GM11168 (cell line): Measurements from ENCODE around the gene QPCTL.
"Not testable (repeated sequence)": the region's sequence is repeated elsewhere in the genome, so short reads cannot be mapped to it uniquely, and the experiment has no call there.

Experiments
- in situ Hi-C: fragments of 300-500 bp; cut with MboI; formaldehyde crosslinking; loops from one replicate; pipeline ENCODE4 v1.12.0; 2022; ENCODE audit warnings: low sequenced_read_pairs; ENCODE audit not compliant: unreplicated experiment

QPCTL gene

DNA sequence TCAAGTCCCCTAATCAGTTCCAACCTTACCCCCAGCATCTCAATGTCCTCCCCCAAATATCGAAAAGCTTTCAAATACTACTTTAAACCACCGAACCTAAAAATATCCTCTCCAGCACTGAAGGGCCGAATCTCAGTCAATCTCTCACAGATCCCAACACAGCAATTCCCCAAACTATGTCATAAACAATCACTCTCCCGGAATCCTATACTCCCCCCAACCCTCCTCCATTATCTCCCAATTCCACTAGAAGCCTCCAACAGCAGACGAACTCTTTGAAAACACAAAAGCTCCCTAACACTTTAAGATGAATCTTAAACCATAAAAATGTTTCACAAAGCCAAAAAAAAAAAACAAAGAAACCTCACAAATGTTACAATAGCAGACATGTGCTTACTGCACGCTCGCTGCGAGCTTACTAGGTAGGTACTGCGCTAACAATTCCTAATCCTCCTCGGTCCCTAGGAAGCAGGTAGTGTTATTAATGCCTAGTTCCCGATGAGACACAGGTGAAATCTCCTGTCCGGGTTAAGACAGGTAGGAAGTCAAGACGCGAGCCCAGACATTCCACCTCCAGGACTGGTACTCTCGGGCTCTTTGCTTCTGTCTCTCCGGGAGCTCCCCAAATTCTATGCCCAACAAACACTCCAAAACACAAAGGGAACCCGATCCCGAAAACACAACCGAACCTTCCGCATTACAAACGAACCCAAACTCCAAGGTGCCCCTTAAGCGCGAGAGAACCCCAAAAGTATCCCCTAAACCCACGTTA lies 24.1 kb downstream of the QPCTL start:
- in situ Hi-C loops = no loop called here

DNA sequence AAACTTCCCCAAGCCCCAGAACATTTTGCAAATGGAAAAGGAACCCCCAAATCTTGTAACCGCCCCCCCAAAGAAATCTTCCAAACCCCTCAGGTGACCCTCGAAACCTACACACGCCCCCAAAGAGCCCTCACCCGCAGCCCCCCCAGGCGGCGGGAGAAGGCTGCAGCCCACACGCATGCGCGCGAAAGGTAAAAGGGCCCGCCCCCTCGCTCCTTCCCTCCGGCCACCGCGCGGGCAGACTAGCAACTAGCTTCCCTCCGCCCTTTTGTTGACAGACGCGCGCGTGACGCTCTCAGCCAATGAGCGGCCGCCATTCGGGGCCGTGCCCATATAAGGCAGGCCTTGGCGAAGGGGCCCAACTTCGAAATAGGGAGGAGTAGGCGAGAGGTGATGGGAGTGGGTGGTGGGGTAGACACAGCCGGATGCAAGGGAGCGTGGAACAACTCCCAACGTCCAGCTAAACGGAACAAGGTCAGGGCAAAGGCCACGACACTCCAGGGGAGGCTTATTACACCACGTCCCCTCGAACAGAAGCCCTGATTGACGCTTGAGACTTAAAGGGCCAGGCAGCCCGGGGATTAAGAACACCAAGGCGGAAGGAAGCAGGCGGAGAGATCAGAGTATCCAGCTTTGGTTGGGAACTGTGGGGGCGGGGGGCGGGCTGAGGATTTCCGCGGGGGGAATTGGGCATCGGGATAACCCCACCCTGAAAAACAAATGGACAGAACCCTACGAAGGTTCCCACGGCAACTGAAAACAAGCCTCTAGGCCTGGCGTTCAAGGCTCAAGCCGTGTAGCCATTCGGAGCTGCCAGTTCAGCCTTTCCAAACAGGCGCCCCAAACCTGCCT lies 24.9 kb downstream of the QPCTL start:
- in situ Hi-C loops = no loop called here

DNA sequence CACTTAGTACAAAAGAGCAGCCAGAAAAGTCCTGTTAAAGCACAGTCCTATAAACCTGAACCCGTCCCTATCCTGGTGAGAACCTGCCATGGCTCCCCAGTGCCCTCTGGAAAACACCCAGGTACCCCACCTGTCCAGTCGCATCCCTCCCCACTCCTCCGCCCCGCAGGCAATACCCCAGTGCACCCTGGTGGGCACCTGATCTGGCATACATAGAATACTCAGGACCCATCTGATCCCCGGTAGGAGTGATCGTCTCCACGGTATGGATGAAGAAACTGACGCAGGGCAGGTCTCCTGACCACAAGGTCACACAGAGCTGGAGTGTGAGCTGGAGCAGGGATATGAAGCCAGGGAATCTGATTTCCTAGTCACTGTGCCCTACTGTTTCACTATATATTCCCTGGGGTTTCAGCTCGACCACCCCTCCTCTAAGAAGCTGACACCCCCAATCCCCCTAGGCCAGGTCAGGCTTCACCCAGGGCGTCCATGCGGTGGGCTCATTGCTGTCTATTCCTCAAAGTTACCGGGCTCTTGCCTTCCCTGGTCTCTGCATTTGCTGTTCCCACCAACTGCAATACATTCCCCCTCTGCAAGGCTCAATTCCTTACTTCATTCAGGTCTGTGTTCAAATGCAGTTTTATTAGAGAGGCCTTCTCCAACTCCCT lies 25.7 kb downstream of the QPCTL start:
- in situ Hi-C loops = no loop called here

DNA sequence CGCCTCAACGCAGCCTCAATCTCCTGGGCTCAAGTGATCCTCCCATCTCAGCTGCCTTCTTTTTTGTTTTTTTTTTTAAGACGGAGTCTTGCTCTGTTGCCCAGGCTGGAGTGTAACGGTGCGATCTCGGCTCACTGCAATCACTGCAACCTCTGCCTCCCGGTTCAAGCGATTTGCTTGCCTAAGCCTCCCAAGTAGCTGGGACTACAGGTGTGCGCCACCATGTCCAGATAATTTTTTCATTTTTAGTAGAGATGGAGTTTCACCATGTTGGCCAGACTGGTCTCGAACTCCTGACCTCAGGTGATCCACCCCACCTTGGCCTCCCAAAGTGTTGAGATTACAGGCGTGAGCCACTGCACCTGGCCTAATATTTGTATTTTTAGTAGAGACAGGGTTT lies 27.6 kb downstream of the QPCTL start:
- in situ Hi-C loops = not testable (repeated sequence)

DNA sequence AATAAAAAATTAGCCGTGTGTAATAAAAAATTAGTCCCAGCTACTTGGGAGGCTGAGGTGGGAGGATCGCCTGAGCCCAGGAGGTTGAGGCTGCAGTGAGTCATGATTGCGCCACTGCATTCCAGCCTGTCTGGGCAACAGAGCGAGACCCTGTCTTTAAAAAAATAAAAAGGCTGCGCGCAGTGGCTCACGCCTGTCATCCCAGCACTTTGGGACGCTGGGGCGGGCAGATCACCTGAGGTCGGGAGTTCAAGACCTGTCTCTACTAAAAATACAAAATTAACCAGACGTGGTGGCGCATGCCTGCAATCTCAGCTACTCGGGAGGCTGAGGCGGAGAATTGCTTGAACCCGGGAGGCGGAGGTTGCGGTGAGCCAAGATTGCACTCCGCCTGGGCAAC lies 36.2 kb downstream of the QPCTL start:
- in situ Hi-C loops = not testable (repeated sequence)

DNA sequence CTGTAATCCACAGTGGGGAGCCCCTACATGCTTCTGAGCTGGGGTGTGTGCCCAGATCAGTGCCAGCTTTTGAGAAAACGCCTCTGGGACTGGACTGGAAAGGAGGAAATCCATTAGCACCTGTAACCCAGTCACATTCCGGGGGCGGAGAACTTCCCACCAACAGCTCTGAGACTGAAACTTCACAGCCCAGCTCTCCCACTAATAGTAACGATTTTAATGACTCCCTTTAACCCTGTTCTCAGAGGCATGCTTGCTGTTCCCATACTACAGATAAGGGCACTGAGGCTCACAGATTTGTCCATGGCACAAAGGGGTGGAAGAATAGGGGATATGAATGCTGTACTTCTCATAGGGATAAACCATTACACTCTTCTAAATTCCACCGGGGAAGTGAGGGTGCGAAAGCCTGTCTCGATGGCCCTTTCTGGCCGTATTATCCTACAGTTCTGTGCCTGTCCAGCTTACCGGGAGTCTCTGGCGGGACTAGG lies 37.4 kb downstream of the QPCTL start:
- in situ Hi-C loops = no loop called here

DNA sequence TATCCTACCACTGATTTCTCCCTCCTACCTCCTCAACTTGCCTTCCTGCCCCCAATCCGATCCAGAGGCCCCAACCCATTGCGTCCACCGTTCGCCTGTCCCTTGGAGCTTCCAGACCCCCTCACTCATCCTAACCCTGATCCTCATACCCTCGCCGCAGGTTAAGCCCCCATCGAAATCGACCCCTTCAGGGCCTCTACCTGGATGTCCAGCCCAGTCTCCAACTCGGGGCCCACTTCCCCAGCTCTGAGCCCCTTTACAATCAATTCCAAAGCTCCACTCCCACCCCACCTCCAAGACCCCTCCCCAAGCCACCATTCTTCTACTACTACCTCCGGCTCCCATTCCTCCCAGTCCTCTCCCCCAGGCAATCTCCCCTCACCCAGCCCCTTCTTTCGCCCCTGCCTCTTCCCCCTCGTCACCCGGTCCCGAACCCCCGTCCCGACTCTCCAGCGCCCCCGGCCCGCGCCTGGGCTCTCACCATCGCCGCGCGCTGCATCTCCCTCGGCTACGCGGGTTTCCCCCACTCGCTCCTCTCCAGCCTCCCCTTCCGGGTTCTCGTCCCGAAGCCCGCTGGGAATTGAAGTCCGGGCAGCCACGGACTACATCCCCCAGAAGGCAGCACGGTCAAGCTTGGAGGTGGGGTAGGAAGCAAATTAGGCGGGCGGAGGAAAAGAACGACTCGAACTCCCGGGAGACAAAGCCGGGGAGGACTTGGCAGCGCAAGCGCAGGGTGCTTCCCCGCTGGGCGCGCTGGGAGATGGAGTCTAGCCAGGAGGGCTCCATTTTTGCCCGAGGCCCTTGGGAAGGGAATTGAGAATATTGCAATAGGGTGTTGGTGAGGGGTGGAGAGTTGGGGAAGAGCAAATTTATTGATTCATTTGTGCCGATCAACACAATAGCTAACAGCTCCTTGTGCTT lies 38.2 kb downstream of the QPCTL start, which contains the start of gene FBXO46:
Gene FBXO46, minus strand, starts transcription at position 529 of the 921 bp plus-strand sequence. CDS start 17,401 bp downstream, outside the sequence.
- in situ Hi-C loops = no loop called here

DNA sequence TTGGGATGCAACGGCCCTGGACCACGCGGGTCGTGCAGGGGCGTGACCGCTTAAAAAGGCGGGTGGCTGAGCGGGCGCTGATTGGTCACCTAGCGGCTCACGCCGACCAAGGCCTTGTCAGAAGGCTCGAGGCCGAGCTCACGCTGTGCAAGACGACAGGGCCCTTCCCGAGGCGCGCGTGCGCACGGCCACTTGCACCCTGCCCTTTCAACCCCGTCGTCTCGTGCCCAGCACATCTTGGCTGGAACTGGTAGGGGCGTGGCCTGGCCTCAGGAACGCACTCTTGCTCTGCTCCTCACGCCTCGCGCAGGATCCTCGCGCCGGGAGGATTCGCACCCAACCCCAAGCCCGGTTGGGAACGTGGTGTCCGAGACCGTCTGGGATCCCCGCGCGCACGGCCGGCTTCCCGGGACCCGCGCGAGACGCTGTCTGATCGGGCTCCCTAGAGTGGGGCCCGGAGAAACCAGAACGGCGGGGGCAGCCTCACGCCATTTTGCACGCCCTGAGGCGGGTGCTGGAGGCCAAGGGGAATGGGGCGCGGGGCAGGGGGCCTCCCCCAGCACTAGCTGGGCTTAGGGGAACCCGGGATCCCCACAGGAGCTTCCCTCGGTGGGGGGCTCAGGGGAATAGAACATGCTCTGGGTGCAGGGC lies 40.8 kb downstream of the QPCTL start, which contains the start of gene MEIOSIN:
Gene MEIOSIN, plus strand, starts transcription at position 280 of the 651 bp plus-strand sequence. CDS start 1,938 bp downstream, outside the sequence.
- in situ Hi-C loops = no loop called here

DNA sequence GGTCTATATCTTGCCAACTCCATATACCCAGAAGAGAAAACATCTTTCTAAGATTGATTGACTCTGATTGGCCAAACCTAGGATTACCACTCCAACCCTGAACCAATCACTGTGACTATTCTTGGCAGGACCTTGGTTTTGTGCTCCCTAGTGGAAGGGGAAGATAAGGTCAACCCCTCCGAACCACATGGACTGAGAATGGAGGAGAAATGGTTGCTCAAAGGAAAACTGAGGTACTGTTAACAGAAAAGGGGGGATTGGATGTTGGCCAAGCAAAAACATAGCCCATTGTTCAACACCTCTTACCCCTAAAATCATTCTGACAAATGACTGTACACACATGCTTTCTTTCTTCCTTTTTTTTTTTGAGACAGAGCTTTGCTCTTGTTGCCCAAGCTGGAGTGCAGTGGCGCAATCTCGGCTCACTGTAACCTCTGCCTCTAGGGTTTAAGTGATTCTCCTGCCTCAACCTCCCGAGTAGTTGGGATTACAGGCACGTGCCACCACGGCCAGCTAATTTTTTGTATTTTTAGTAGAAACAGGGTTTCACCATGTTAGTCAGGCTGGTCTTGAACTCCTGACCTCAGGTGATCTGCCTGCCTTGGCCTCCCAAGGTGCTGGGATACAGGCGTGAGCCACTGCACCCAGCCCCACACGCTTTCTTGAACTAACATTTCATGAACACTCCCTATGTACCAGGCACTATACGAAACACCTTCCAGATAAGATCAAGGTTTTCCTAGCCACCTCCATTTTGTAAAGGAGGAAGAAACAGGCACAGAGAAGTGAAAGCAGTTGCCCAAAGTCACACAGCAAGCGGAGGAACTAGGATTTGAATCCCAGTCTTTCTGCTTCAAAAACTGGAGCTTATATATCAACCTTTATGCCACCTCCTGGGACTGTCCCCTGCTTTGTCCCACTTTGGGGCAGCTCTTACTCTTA lies 47.3 kb downstream of the QPCTL start:
- in situ Hi-C loops = no loop called here

DNA sequence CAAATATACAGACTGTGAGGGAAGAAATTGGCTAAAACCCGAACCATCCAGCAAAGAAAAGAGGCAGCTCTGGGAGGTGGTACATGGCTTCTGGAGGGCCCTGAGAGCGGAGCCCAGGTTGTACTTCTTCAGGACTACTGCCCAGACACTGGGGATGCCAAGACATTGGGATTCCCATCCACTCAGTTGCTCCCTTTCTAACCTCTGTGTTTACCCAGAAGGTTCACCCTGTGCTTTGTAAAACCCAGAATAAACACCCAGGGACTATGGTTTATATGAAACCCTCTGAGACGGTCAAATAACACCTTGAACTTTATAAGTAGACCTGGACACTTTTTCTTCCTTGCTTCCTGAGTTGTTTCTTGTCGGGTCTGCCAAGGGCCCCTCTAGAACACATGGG lies 50.5 kb downstream of the QPCTL start:
- in situ Hi-C loops = no loop called here

DNA sequence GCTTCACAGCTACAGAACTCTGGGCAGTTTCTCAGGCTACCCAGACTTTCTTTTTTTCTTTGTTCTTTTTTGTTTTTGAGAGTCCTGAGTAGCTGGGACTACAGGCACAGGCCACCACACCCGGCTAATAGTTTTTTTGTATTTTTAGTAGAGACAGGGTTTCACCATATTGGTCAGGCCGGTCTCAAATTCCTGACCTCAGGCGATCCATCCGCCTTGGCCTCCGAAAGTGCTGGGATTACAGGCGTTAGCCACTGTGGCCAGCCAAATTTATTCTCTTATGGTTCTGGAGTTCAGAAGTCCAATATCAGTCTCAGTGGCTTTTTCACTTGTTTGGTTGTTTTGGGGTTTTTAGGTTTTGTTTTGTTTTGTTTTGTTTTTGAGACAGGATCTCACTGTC lies 53.1 kb downstream of the QPCTL start:
- in situ Hi-C loops = no loop called here

DNA sequence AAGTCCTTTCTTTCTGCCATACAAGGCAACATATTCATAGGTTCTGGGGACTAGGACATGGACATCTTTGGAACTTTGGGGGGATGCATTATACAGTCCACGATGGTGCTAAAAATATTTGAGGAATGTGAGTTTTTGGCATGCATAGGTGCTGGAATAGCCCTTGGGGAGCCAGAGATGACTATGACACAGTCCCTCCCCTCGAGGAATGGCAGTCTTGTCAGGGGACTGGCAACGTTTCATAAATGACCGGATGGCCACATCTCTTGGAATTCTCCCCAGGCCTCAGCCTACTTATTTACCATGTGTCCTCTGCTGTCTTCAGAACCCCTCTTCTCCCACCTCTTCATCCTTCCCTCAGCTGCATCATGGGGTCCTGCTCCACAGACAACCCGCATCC lies 54.4 kb downstream of the QPCTL start:
- in situ Hi-C loops = no loop called here

DNA sequence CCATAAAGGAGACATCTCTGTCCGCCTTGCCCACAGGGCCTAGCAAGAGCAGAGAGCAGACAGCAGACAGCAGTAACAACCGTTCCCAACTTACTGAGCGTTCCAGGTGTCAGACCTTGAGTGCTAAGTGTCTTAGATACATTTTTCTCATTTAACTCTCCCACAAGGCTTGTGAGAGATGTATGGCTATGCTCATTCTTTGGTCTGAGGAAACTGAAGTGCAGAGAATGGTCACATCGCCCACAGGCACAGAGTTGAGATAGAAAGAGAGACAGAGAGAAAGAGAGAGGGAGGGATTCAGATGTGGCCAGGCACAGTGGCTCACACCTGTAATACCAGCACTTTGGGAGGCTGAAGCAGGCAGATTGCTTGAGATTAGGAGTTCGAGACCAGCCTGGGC lies 55.0 kb downstream of the QPCTL start:
- in situ Hi-C loops = no loop called here

DNA sequence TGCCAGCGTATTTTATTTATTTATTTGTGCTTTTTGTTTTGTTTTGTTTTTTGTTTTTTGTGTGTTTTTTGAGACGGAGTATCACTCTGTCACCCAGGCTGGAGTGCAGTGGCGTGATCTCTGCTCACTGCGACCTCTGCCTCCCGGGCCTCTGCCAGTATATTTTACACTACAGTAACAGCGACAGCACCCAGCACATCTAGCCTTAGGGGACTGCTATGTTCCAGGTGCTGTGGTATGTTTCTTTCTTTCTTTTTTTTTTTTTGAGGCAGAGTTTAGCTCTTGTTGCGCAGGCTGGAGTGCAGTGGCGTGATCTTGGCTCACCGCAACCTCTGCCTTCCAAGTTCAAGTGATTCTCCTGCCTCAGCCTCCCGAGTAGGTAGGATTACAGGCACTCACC lies 59.0 kb downstream of the QPCTL start:
- in situ Hi-C loops = not testable (repeated sequence)

DNA sequence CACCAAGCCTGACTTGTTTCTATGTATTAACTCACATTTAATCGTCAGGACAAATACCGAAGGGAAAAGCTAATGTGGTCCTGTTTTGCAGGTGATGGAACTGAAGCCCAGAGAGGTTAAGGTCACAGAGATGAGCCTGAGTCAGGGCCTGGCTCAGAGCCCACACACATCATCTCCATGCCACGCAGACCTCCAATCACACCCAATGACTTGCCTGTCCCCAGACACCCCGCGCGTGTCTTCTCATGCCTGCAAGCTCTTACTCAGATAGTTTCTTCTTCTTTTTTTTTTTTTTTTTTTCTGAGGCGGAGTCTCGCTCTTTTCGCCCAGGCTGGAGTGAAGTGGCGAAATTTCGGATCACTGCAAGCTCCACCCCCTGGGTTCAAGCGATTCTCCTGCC lies 60.2 kb downstream of the QPCTL start:
- in situ Hi-C loops = no loop called here

DNA sequence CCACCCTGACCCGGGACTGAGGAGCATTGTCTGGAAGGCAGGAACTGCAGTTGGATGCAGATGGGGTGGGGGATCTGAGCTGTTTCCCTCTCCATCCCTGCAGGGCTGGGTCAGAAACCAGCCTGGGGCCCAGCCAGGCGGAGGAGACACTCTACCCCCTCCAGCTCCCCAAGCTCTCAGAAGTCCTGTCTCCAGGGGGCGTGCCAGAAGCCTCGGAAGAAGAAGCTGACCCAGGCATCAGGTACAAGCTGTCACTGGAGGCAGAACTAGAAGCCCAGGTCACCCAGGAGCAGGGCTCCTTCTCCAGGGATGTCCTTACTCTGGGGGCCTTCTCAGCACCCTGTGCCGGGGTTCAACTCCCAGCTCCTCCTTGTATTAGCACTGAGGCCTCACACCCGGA lies 61.1 kb downstream of the QPCTL start:
- in situ Hi-C loops = no loop called here
